Ovary (tissue), 9 donors: ENCODE results near the gene SEMA6A. TPM values are rescaled to one million over a fixed set of nuclear protein-coding genes. Genes with fewer than 3 reads are reported as not detected.

Experiments
- DNase-seq, 5 donors: peaks; one replicate each; pipeline ENCODE4 v3.0.0-alpha.2; 2019 to 2020
- H3K27ac ChIP-seq, 2 donors: fragments of 200-600 bp; one replicate each; pipeline versions ENCODE4 v1.5.1 to v1.8.0; 2019 to 2022
- H3K27me3 ChIP-seq: fragments of 200-600 bp; one replicate; pipeline ENCODE4 v1.8.0; 2022
- H3K36me3 ChIP-seq: fragments of 200-600 bp; sonication (generic); one replicate; pipeline ENCODE4 v1.5.1; 2019
- H3K4me1 ChIP-seq: one replicate; pipeline ENCODE4 v1.8.1; 2013; ENCODE audit warnings: mild to moderate bottlenecking, moderate library complexity; ENCODE audit not compliant: insufficient read depth
- H3K4me3 ChIP-seq: fragments of 200-600 bp; sonication (generic); one replicate; pipeline ENCODE4 v1.5.1; 2017
- H3K9me3 ChIP-seq, 2 donors: fragments of 200-600 bp in 1 of 2; sonication (generic) in 1 of 2; one replicate each; pipeline versions ENCODE4 v1.5.1 to v1.8.1; 2013 to 2019; ENCODE audit warnings: mild to moderate bottlenecking in 1 of 2, moderate library complexity in 1 of 2
- EP300 ChIP-seq: sonication (generic); formaldehyde crosslinking; IDR thresholded peaks from one replicate; pipeline ENCODE4 v1.6.1; 2017; ENCODE audit warnings: antibody characterized with exemption
- POLR2A ChIP-seq: fragments of 450-650 bp; IDR thresholded peaks from one replicate; pipeline ENCODE4 v1.6.1; 2017; ENCODE audit warnings: antibody characterized with exemption, mild to moderate bottlenecking, moderate library complexity
- WGBS, 3 donors: extraction: QIAGEN DNeasy Blood & Tissue Kit in 1 of 3; methylation state at CpG; one replicate each; pipeline versions ENCODE4 v1.1.5 to v1.1.7; 2013 to 2017; 5-methylcytosine and 5-hydroxymethylcytosine counted together
- intact Hi-C, 4 donors: fragments of 100-400 bp; cut with DNase I; formaldehyde crosslinking; loops; one replicate each; pipeline versions ENCODE4 v1.11.0 to v1.15.1; 2022 to 2023
- polyA plus RNA-seq, 2 donors: library from polyadenylated mRNA; stranded (reverse); fragments of 200-250 nt in 1 of 2; fragments of 350-450 nt in 1 of 2; fragmentation: Illumina TruSeq in 1 of 2; extraction: RNeasy Lipid Tissue Mini Kit (QIAGEN cat#74804) in 1 of 2; gene quantifications; one replicate each; pipeline ENCODE4 v1.2.3, GENCODE V29; 2013 to 2014
- total RNA-seq, 7 donors: library from RNA; depleted of rRNA in 2 of 7; stranded (reverse); fragments of >200 nt in 2 of 7; fragmentation: NEBNext Ultra II Directional in 3 of 7; extraction: Animal tissue kit (Norgen Biotek cat#: 25700) in 3 of 7; gene quantifications; one replicate each; pipeline versions ENCODE4 v1.1.0 to v1.2.4, GENCODE V29; 2016 to 2023
- TF ChIP-seq, protein P1 (sequence below), 3 donors: fragments of 450-650 bp in 2 of 3; fragments of 200-600 bp in 1 of 3; IDR thresholded peaks; one replicate each; pipeline versions ENCODE4 v1.5.1 to v1.8.0; 2016 to 2022; ENCODE audit warnings: antibody characterized with exemption in 3 of 3, mild to moderate bottlenecking in 1 of 3
- donor health status: DM: no; HTN: no; CAD: no; lungs with moderate emphysema.
- donor health status: DM: no; HTN: no; CAD: no.
- donor health status: Bipolar disorder and iron deficiency.
- donor health status: DM: yes; HTN: yes; CAD: no.
- donor health status: DM: no; HTN: no; CAD: no.
- donor health status: DM: yes; HTN: yes; CAD: no.

The SEMA6A gene
- total and polyA plus RNA-seq, 9 donors, result 5.7 to 57.1 (median 26.3) TPM

DNA sequence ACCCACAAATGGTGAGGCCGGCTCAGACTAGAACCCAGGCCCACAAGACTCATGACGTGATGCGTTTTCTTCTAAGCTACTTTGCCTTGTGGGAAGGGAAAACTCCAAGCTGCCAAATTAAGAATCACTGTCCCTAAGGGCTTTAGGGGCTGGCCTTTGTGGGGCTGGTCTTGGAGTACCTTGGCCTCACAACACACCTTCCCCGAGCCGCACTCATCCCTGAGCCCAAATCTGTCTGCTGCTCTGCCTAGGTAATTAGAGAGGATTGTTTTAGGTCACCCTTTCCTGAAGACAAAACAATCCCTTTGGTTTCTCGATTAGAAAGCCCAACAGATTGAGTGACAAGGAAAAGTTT, 137.3 kb downstream of the SEMA6A start:
- WGBS, 3 donors, result 84 to 88% (median 86%) methylated on average over 6 of the region's 6 CpGs
- Histone ChIP-seq H3K4me1 (peaks cover 1% of the 10 kb centered on the region), H3K36me3 (no peaks in the 10 kb centered on the region), H3K27me3 (no peaks in the 10 kb centered on the region), H3K4me3 (no peak overlapping the region), H3K27ac (no peak overlapping the region), H3K9me3 (no peaks in the 10 kb centered on the region)
- DNase-seq, result no peak
- intact Hi-C loops, result no loop called here
- no peak for TF ChIP-seq EP300
- TF ChIP-seq, protein P1, sequence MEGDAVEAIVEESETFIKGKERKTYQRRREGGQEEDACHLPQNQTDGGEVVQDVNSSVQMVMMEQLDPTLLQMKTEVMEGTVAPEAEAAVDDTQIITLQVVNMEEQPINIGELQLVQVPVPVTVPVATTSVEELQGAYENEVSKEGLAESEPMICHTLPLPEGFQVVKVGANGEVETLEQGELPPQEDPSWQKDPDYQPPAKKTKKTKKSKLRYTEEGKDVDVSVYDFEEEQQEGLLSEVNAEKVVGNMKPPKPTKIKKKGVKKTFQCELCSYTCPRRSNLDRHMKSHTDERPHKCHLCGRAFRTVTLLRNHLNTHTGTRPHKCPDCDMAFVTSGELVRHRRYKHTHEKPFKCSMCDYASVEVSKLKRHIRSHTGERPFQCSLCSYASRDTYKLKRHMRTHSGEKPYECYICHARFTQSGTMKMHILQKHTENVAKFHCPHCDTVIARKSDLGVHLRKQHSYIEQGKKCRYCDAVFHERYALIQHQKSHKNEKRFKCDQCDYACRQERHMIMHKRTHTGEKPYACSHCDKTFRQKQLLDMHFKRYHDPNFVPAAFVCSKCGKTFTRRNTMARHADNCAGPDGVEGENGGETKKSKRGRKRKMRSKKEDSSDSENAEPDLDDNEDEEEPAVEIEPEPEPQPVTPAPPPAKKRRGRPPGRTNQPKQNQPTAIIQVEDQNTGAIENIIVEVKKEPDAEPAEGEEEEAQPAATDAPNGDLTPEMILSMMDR (IDR thresholded peaks at IDR 0.05), result no peak
- no peak for TF ChIP-seq POLR2A

GRCh38 chr5:116436674-116437350, 137.8 kb downstream of the SEMA6A start:
- Histone ChIP-seq H3K4me1 (peaks cover 3% of the 10 kb centered on the region), H3K4me3 (no peak overlapping the region), H3K27ac (no peak overlapping the region), H3K27me3 (no peaks in the 10 kb centered on the region), H3K9me3 (no peaks in the 10 kb centered on the region), H3K36me3 (no peaks in the 10 kb centered on the region)
- intact Hi-C loops, result no loop called here
- 71 to 84% (median 77%) methylated on average over 5 of the region's 5 CpGs for WGBS, 3 donors
- DNase-seq, result no peak
- TF ChIP-seq POLR2A (no peak), EP300 (no peak)
- TF ChIP-seq, protein P1 (IDR thresholded peaks at IDR 0.05), result no peak

DNA sequence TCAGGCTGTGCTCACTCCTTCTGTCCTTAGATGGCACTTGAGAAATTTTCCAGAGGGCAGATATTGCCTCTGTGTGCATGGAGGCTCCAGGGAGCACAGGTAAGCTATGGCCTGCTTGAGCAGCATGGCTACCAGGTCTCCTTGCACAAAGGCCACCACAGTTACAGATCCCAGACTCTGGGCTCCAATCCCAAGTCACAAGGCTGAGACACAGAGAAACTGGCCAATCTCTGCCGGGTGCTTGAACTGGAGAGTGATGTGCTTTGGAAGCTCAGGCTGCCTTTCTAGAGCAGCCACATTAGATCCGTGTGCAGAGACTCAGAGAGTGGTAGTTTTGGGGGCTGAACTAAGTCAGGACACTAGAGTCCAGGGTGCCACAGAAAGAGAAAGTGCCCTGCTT, 145.7 kb downstream of the SEMA6A start:
- peaks cover 6% of the 10 kb centered on the region for H3K4me1 ChIP-seq
- DNase-seq, result no peak
- H3K27me3 ChIP-seq, result no peaks in the 10 kb centered on the region
- WGBS, 3 donors, result 66 to 94% (median 66%) methylated on average over 2 of the region's 2 CpGs
- no peaks in the 10 kb centered on the region for H3K36me3 ChIP-seq
- no peaks in the 10 kb centered on the region for H3K9me3 ChIP-seq
- intact Hi-C loops, result no loop called here
- H3K4me3 ChIP-seq, result no peak overlapping the region
- no peak overlapping the region for H3K27ac ChIP-seq
- TF ChIP-seq POLR2A (no peak), EP300 (no peak)
- TF ChIP-seq, protein P1 (IDR thresholded peaks at IDR 0.05), result no peak

GRCh38 chr5:116428413-116428812, 146.2 kb downstream of the SEMA6A start:
- intact Hi-C loops, result no loop called here

More at GRCh38 chr5:116428413-116428812, 146.2 kb downstream of the SEMA6A start:
- DNase-seq, result no peak
- no peaks in the 10 kb centered on the region for H3K36me3 ChIP-seq
- 84 to 96% (median 95%) methylated on average over 2 of the region's 2 CpGs for WGBS, 3 donors
- H3K27me3 ChIP-seq, result no peaks in the 10 kb centered on the region
- H3K27ac ChIP-seq, result no peak overlapping the region
- H3K4me3 ChIP-seq, result no peak overlapping the region
- H3K4me1 ChIP-seq, result peaks cover 8% of the 10 kb centered on the region
- no peak for TF ChIP-seq POLR2A
- no peak for TF ChIP-seq EP300
- TF ChIP-seq, protein P1 (IDR thresholded peaks at IDR 0.05), result no peak
- H3K9me3 ChIP-seq, result no peaks in the 10 kb centered on the region
